Globus pallidus (tissue), 1 donor: ENCODE data around the gene HIPK2.

ENCODE experiments used
- DNase-seq: peaks from one replicate; pipeline ENCODE4 v3.0.0-alpha.2; 2015; ENCODE audit warnings: low spot score

The HIPK2 gene

GRCh38 chr7:139648941-139649425 lies 128.8 kb downstream of the HIPK2 start:
- no peak for DNase-seq

- DNase-seq, result no peak
These were observed 129.4 kb downstream of the HIPK2 start for GRCh38 chr7:139648391-139648861.

- DNase-seq, result peak; percentile 59
These were observed 129.9 kb downstream of the HIPK2 start for GRCh38 chr7:139647814-139648390.

GRCh38 chr7:139647085-139647484 lies 130.7 kb downstream of the HIPK2 start:
- DNase-seq, result peak; percentile 62

- DNase-seq, result peak; percentile 94
These were observed 131.2 kb downstream of the HIPK2 start for GRCh38 chr7:139646566-139646965.

GRCh38 chr7:139645572-139646523 lies 131.9 kb downstream of the HIPK2 start:
- peak; percentile 93 for DNase-seq

- no peak for DNase-seq
These were observed 133.7 kb downstream of the HIPK2 start for GRCh38 chr7:139643951-139644585.

- no peak for DNase-seq
These were observed 135.5 kb downstream of the HIPK2 start for GRCh38 chr7:139642283-139642682.

GRCh38 chr7:139641337-139641992 lies 136.3 kb downstream of the HIPK2 start:
- DNase-seq, result no peak

GRCh38 chr7:139640681-139641080 lies 137.1 kb downstream of the HIPK2 start:
- no peak for DNase-seq

GRCh38 chr7:139639563-139639962 lies 138.2 kb downstream of the HIPK2 start:
- DNase-seq, result no peak

- peak; percentile 40 for DNase-seq
These were observed 142.1 kb downstream of the HIPK2 start for GRCh38 chr7:139635526-139636302.

GRCh38 chr7:139634087-139634486 lies 143.7 kb downstream of the HIPK2 start:
- peak; percentile 51 for DNase-seq

- no peak for DNase-seq
These were observed 146.2 kb downstream of the HIPK2 start for GRCh38 chr7:139631520-139632031.

- no peak for DNase-seq
These were observed 146.9 kb downstream of the HIPK2 start for GRCh38 chr7:139630643-139631519.

GRCh38 chr7:139629392-139630082 lies 148.3 kb downstream of the HIPK2 start:
- DNase-seq, result no peak

- no peak for DNase-seq
These were observed 150.0 kb downstream of the HIPK2 start for GRCh38 chr7:139627831-139628230.

- no peak for DNase-seq
These were observed 151.0 kb downstream of the HIPK2 start for GRCh38 chr7:139626817-139627216.

- no peak for DNase-seq
These were observed 154.3 kb downstream of the HIPK2 start for GRCh38 chr7:139623518-139623917.
